GM19467 (cell line): ENCODE results near the gene GSE1.

Source experiments
- ATAC-seq: cut with Tn5 transposase; IDR thresholded peaks from one replicate; pipeline ENCODE4 v1.9.1; 2021; ENCODE audit warnings: mild to moderate bottlenecking, moderate library complexity; ENCODE audit not compliant: unreplicated experiment

Gene GSE1

DNA sequence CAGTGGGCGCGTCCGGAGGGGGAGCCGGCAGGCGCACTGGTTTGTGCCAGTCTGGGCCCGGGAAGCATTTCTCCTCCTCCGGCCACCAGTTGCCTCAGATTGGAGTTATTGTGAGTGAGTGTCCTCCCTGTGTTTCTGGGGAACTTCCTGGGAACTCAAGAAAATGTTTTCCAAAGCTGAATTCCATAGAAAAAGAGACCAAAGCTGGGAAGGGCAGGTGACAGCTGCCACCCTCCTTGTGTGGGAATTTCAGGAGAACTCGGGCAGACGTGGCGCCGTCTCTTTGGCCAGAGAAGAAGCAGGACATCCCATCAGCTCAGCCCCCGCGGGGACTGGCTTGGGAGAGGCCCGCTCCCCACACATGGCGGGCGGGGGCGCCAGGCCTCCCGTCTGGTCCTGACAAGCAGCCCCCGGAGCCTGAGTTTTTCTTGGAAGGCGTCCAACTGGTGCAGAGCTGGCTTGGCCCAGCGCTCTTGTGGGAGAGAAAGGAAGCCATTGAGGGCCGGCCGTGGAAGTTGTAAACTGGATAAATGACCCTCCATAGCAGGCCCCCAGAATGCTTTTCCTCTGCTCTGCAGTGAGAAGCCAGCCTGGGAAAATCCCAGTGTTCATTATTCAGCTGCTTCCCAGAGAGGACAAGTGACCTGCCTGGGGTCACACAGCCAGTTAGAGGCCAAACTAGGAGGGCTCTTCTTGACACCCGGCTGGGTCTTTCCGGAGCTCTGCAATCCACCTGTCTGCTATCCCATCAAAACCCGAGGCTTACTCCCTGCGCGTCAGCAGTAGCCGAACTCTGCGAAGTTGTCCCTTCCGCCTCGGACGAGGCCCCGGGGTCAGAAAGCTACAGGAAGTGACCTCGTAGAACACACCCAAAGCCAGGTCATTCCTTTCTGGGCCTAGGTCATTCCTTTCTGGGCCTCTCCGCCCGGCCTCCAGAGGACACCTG is 39.2 kb upstream of the GSE1 start:
- no peak for ATAC-seq

DNA sequence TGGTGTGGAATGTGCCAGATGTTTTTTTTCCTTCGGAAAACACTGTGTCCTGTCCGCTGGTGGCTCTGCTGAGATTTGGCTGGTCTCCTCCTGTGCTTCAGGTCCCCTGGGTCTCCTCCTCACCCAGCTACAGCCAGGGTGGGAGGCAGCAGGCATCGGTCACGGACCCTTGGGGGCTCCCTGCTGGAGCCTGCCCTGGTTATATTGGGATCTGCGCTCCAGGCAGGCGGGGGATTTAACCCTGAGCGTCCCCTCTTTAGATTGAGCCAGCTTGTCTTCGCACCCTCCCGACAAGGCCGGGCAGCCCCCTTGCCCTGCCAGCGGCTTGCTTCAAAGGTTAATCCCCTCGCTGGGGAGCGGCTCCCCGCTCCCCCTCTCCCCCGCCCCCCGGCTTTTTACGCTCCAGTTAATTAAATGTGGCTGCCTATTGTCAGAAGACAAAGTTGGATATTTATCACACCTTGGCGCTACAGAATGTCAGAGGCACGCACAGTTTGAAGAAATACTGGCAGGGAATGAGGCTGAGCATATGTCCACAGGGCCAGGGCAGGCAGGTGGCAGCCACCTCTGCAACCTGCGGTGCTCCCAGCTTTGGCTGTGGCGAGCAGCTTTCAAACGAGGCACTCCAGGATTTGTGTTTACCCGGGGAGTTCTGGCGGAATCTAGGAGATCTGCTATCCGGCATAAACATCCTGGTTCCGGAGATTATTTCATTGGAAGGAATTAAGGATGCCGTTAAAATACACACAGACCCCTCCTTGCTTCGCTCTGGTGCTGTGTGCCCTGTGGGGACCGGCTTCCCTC is 38.2 kb upstream of the GSE1 start:
- ATAC-seq: no peak

DNA sequence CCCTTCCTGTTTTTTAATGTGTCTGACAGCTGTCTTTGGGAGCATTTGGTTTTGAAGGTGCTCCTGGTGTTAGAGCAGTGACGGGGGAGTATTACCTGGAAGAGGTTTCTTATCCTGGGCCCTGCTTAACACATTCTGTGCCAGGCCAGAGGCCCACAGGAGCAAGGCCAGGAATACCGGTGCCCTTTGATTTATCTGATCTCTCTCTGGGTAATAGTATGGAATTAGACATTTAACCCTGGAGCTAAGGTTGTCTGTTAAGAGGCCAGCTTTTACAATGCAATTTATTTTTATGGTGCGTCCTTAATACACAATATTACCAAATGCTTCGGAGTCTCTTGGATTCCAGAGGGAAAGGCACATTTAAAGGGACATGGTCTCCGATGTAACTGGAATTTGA is 37.2 kb upstream of the GSE1 start:
- no peak for ATAC-seq

DNA sequence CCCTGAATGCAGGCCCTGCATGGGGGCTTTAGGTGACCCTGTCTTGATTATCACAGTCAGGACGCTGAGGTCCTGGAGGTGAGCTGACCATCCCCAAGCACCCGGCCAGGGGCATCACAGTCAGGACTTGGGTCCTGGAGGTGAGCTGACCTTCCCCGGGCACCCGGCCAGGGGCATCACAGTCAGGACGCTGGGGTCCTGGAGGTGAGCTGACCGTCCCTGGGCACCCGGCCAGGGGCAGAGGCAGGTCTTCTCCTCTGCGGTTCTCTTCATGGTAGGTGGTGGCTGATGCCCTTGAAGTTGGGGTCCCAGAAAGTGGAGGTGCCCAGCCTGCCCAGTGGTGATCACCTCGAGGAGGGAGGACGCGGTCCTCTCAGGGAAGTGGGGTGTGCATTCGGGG is 36.2 kb upstream of the GSE1 start:
- no peak for ATAC-seq

DNA sequence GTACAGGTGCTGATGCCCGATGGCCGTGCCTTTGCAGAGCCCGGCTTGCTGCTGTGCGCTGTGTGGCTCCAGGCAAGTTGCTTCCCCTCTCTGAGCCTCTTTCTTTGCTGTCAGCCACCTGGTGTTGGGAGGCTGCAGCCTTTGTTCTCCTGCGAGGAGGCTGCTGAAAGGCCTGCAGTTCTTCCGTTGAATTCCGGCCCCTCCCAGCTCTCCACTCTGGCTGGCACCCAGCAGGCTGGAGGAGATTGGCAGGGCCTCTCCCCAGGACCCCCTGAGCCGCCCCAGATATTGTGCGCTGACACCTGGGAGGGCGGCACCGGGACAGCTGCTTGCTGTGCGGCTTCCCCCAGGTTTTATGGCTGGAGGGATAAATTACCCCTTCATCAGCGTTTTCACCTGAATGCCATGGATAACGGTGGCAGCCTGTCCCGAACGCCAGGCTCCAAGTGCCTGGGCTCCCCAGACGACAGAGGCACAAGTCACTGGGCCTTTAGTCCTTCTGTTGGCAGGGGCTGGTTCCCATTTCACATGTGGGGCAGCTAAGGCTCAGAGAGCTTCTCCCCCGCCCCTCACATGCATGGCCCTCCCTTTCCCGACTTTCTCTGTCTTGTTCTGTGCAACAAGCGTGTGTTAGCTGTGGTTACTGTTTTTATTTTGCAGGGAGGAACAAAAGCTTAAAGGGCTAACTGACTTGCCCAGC is 35.1 kb upstream of the GSE1 start:
- no peak for ATAC-seq

DNA sequence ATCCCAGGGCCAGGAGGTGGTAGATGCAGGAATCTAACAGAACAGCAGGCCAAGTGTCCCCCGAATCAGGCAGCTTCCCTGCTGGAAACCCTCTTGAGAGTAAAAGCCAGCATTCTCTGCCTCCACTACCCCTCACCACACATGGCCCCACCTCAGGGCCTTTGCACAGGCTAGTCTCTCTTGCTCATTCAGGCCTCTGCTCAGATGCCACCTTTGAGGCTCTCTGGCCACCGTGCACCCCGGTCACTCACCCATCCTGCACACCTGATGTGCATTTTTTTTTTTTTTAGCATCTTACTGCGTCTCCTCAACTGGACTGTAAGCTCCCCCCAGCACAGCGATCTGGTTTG is 34.5 kb upstream of the GSE1 start:
- ATAC-seq: no peak

DNA sequence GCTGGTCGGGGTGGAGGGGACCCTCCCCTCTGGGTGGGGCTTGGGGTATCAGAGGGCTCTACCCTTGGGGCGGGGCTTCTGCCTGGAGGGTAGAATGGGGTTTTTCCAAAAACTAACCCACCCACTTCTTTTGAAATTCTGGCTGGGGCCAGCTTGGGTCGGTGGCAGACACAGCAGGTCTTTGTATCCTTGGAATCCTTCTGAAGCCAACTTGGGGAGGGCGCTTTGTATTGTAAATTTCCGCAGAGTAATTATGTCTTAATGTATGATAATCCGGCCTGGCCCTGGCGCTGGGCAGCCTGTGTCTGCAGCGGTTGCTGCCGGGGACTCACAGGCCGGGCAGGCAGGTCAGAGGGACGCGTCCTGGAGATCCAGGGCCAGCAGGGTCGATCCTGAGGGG is 33.9 kb upstream of the GSE1 start:
- no peak for ATAC-seq

DNA sequence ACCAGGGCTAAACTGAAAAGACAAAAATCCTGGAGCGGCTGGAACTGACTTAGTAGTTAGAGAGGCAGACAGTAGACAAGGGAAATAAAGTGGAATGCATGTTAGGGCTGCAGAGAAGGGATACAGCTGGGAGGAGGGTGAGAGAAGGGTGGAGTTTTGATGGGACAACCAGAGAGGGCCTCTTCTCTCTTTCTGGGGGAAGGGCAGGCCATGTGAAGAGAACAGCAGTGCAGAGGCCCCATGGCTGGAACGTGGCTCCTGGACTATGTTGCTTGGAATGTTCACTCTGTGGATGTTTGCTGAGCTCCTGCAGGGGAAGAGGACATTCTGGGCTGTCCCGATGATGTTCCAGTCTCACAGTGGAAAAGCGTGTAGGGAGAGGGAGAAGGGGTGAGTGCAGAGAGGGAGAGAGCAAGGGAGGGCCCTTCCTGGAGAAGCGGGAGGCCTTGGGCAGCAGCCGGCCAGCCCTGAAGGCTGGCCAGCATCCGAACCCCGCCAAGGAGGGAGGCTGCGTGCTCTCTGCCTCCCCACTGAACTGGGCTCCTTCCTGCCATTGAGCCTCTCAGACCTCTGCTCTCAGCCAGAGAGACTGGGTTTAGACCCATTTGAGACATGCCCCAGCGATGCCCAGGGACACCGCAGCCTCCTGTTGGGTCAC is 33.1 kb upstream of the GSE1 start:
- ATAC-seq: no peak

DNA sequence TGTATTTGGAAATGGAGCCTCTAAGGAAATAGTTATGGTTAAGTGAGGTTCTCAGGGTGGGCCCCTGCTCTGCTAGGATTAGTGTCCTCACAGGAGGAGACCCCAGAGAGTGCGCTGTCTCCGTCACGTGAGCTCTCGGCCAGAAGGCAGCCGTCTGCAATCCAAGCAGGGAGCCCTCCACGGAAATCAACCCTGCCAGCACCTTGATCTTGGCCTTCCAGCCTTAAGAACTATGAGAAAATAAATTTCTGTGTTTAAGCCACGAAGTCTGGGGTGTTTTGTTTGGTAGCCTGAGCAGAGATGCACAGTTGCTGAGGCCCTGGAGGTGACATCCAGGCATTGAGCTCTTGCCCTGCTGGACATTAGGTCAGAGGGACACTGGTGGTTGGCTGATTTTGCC is 32.4 kb upstream of the GSE1 start:
- ATAC-seq: no peak

DNA sequence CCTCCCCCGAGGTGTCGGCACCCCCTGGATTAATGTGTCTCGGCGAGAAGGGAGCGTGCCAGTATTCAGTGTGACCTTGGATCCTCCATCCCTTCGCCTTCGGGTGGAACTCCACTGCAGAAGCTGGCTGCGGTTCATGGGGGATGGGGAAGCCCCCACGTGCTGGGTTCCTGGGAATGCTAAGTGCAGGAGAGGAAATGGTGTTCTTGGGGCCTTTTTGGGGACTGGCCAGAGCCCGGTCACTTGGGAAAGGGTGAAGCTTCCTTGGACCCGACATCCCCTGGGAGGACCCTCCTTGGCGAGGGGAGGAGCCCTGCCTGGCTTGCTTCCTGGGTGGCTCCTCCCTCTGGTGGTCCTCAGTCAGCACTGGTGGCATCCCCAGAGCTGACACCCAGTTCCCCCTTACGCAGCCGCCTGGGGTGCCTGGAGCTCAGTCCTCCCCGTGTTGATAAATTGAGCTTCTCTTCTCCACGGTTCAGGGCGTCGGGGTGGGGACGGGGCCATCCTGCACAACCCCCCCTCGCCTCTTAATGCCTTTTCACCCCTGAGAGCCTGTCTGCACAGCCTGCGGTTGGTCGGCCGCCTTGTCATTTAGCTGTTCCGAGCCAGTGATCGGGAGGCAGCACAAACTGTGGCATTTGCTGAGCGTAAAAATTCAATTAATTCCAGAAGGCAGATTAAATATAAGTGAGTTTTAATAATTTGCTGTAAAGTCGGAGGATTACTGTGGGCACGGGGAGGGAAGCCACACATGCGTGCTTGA is 30.7 kb upstream of the GSE1 start:
- ATAC-seq: no peak

DNA sequence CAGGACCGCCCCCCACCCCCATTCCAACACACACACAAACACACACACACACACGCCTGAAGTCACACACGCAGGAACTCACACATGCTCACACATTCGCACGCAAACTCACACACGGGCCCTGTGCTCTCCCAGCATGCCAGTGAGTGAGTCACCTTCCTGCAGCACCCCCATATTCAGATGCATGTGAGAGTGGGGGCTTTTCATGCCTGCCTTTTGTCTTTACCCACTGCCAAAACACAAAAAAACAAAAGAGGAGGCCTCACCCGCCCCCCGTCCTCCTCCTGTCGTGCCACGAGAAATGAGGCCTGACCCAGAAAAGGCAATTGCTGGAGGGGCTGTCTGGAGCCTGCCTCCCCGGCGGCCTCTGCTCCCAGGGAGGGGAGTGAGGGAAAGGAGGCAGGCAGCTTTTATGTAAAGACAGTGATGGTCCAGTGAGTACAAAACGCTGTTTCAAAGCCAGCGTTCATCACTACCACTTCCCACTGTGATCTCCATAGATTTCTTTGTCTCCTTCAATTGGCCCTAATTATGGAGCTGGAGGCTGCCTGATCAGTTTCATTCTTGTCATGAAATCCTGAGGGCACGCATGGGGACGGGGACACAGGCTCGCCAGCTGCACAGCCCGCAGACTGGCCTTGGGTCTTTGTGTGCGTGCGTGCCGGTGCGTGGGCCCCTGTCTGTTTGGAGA is 29.5 kb upstream of the GSE1 start:
- ATAC-seq: no peak

DNA sequence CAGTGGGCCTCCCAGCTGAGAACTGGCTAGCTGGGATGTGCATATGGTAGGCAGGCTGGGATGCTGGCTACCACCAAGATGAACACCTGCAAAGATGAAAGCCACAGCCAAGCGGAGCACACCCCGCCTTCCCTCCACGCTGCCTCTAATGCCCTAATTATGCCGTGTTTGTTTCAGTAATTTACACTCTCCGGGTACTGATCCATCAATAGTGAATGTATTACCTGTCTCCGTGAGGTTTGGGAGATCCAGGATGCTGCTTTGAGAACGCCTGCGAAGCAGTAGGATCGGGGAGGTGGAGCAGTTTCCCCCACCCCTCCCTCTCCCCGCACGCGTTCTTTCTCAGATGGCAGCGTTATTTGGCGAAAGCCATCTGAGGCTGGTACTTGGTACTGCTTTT is 28.9 kb upstream of the GSE1 start:
- ATAC-seq: no peak

DNA sequence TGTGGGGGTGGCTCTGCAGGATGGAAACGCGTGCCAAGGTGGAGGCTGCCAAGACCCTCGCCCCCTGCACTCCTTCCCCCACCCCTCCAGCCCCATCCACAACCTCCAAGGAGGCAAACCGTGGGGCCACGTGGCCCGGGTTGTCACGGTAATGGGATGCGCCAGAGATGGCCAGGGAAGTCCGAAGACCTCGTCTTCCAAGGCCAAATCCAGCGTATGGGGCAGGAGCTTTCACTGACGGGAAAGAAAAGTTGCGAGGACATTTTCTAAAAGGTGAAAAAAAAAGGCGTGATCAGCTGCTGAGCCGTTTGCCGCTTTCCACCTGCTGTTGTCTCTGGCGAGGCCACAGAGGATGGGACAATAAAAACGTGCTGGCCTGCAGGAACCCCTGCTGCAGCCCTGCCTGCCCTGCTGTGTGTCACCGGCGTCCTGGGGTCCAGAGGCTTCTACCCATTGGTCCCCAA is 28.3 kb upstream of the GSE1 start:
- ATAC-seq: no peak

DNA sequence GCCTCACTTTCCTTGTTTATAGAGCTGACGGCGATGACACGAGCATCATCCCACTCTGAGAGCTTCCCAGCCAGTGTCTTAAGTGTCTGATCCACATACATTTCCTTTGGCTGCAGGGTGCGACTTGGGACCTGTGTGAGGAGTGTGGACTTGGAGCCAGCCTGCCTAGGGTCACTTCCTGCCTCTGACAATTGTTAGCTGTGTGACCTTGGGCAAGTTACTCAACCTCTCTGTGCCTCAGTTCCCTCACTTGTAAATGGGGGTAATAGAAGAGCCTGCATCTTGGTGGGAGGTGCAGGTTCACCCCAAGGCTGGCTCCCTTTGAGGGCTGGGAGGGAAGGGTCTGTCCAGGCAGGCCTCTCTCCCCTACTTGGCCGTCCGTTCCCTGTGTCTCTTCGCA is 27.4 kb upstream of the GSE1 start:
- ATAC-seq: no peak

DNA sequence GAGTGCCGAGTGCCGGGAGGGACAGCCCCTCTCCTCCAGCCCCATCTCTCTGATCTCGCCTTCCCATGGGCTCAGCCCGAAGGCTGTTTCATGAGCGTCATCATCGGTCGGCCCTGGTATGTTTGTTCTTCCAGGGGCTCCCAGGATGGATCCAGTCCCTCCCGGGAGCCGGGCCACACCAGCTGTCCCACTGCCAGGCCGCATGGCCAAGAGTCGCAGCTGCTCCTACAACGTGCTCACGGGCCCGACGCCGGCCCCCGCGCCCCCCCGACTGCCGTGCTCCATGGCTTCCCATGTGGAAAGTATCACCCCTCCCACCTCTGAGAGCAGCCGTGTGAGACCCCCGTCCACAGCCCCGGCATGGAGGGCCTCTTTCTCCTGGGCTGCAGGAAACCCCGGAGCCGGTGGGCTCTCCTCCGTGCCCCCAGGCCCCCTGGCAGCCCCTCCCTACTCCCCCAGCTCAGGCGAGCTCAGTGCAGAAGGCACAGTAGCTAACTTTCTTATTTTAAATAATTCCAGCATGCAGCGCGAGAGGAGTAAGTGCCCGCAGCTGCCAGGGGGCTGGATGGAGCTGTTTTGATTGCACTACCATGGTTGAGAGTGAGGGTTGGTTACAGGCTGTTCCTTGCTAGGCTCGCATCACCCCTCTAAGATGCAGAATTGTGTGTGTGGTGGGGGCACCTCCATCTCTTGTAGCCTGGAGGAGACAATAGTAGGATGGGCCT is 26.6 kb upstream of the GSE1 start:
- ATAC-seq: no peak

DNA sequence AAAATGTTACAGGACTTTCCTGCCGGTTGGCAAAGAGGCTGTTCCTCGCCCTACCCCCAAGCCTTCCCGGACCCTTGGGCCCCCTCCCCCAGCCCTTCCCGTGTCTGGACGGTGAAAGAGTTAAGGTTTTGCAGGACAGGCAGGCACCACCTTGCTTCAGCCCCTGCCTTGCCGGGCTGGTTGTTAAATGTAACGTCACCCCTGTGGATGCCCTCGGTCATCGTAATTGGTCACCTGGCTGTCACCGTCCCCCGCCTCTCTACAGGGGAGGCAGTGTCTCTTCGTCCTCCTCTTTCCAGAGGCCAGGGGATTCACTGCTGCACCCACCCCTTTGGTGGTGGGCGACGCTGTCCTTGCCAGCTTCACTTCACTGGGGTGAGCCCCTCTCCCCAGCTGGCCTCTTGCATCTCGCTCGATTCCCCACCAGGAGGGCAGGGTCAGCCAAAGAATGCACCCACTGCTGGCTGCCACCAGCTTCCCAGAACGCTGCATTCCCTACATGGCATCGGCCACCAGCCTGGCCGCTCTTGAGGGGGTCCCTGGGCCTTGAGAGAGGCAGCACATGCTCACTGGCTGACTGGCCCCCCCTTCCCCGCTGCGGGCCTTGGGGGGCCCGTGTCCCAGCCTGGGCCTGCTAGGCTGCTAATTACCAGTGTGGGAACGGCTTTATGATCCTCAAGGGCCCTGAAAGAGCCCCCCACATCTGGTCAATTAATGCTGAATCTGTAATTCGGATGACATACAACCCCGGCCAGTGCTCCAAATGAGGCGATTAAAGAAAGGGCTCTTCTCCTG is 25.2 kb upstream of the GSE1 start:
- ATAC-seq: no peak

DNA sequence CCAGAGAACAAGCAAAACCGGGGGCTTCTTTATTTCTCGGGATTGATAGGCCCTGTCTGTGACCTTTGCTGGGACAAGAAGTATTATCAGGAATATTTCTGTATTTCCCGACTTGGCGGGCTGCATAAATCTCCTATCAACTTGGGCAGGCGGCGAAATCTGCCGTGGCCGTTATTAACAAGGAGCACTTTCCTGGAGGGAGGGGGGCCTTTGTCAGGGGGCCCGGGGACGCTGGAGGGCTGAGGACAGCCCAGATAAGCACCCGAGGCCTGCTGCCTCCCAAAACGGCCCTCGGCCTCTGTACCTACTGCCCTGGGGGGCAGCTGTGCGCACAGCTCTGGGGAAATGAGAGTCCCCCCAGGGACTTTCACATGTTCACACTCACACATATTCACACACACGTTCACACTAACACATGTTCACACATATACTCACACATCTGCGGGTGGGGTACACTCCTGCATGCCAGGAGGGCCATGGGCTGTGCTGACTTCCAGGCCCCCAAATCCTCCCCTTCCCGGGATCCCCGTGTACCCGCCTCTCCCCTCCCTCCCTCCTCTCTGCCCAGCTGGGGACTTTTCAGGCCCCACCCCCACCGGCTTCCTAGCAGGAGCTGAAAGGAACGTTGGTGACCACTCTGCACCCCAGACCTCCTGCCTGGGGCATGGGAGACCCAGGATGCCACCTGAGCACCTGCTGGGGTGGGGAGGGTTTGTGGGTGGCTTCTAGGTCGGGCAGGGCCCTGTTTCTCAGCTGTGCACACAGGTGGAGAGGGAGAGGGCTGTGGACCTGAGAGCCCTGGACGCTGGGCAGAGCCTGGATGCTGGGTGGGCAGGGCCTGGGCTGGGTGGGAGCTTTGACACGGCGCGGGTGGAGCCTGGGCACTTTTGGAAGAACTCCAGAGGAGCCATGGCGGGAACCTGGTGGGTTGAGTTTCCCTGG is 24.3 kb upstream of the GSE1 start:
- no peak for ATAC-seq
